C4-2B (cell line): ENCODE results near the gene TMEM240.

Source experiments
- CTCF ChIP-seq: fragments of 450-650 bp; conservative IDR thresholded peaks from 2 replicates; pipeline ENCODE4 v1.5.1; 2017; ENCODE audit warnings: mild to moderate bottlenecking
- ZFX ChIP-seq: fragments of 450-650 bp; IDR thresholded peaks from 2 replicates; pipeline ENCODE4 v1.6.1; 2017

GRCh38 chr1:1507305-1507704 is 33.1 kb downstream of the TMEM240 start:
- TF ChIP-seq CTCF (no peak), ZFX (no peak)
